Bone marrow (tissue), 2 donors: ENCODE results near the gene C17orf114.

Experiments used
- DNase-seq, 2 donors: peaks; one replicate each; lab custom pipeline; 2025; lab: John Stamatoyannopoulos, UW

Gene C17orf114

DNA sequence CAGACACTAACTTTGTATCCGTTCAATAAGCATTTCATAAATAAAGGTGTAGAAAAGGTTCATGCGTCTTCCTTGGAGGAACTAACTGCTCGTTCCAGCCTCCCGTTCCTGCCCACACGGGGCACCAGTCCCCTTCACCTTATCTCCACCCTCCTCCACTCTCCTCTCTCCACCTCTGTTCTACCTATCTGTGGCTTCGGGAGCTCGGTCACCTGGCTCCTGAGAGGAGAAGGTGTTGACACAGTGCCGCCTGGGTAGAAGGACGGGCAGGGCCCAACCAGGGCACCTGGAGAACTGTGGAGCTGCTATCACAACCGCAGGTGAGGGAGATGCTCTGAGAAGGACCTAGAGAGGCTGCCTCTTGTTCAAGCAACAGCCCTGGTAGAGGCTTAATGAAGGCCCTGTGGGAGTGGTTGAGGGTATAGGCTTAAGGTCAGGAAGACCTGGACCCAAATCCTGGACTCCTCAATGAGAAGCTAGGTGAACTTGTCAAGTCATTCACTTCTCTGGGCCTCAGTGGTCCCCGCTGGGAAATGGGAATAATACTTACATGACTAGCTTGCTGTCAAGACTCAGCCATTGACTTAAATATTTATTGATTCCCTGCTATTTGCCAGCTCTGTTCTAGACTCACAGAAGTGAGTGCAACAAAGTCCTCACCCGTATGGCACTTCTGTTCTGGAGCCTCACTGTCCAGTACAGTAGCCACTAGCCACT lies 21.4 kb upstream of the C17orf114 start:
- DNase-seq, result no peak

GRCh38 chr17:4822835-4823234 lies 20.7 kb upstream of the C17orf114 start:
- no peak for DNase-seq

DNA sequence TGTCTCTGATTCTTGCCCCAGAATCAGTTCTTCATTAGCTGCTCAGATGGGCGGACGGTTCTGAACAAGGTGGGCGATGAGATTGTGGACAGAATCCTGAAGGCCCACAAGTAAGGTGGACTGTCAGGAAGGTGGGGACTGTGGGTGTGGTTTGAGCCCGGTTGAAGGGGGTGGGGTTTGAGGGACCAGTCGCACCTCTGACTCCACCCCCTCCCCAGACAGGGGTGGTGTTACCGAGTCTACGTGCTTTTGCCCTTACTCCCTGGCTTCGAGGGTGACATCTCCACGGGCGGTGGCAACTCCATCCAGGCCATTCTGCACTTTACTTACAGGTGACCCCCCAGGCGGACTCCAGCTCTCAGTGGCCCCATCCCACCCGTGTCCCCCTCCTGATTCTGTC lies 16.1 kb upstream of the C17orf114 start:
- DNase-seq, result no peak

DNA sequence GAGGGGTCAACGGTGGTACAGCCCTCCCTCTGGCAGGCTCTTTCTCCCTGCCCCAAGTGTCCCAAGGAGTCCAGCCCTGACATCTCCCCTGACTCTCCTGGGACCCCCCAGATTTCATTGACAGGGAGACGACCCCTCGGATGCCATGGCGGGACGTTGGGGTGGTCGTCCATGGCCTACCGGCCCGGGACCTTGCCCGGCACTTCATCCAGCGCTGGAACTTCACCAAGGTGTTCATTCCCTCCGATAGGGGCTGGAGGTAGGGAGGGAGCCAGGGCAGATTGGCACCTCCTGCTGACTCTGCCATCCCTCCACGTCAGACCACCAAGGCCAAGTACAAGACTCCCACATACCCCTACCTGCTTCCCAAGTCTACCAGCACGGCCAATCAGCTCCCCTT lies 14.7 kb upstream of the C17orf114 start:
- no peak for DNase-seq

DNA sequence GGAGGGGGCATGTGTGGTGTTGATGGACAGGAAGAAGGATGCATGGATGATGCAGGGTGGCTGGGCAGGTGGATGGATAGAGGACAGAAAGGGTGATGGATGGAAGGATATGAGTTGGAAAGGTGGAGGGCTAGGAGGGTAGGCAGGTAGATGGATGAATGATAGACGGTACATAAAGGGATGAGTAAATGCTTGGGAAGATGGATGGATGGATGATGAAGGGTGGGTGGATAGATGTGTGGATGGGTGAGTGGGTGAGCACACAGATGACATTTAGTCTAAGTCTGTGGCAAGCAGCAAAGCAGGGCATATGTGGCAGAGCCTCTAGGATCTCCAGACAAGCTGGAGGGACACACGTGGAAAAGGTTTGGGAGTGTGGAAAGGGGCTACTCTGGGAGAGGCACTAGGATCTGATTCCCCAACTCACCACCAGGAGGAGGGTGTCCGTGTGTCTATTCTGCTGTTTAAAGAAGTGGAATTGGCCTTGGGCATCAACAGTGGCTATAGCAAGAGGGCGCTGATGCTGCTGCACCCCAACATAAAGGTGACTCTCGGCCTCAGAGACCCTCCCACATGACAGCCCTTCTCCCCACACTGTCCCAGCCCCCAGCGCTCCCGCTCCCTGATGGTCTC lies 13.0 kb upstream of the C17orf114 start:
- no peak for DNase-seq

- no peak for DNase-seq
Observed at GRCh38 chr17:4812690-4813089, 10.6 kb upstream of the C17orf114 start.

GRCh38 chr17:4811471-4811870 lies 9.3 kb upstream of the C17orf114 start:
- no peak for DNase-seq

DNA sequence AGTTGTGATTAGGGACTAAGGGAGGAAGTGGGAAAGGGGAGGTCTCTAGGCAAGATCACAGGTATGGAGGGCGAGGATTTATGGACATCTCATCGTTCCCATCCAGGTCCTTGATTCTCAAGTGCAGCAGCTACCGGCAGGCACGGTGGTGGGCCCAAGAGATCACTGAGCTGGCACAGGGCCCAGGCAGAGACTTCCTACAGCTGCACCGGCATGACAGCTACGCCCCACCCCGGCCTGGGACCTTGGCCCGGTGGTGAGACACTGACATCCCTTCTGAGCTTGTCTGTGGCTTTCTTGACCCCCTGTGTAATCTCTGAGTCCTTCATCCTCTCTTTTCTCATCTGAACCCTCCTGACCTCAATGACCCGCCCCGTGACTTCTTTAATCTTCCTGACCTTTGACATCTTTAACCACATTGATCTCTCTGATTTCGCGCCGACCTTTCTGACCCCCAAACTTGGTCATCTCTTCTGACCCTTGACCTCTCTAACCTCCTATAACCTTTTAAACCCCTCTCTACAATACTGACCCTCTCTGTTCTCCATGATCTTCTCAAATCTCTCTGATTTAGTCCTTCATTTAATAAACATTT lies 8.7 kb upstream of the C17orf114 start:
- DNase-seq, result no peak

DNA sequence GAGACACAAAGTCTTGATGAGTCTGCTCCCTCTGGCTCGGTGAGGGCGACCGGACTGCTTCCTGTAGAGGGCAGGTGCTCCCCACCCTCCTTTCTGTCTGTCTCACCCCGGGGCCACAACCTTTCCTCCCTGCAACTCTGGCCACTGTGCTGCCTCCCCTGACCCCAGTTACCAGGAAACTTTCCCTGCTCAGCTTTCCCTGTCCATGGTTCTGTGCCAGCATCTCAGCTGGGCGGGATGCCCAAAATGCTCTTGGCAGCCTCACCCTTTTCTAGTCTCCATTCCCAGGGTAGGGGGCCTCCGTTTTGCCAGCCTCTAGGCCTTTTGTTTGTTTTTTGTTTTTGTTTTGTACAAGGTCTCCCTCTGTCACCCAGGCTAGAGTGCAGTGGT lies 6.2 kb upstream of the C17orf114 start:
- no peak for DNase-seq

- DNase-seq, result no peak
Observed at GRCh38 chr17:4807605-4808377, 5.7 kb upstream of the C17orf114 start.

GRCh38 chr17:4806777-4807604 lies 4.9 kb upstream of the C17orf114 start, which contains the start of gene PLD2:
PLD2 (plus strand) TSS chr17:4807152; CDS start chr17:4807773, 621 bp downstream.
- DNase-seq, result peak; percentile 26 to 32

- no peak for DNase-seq
Observed at GRCh38 chr17:4806456-4806776, 4.3 kb upstream of the C17orf114 start.

DNA sequence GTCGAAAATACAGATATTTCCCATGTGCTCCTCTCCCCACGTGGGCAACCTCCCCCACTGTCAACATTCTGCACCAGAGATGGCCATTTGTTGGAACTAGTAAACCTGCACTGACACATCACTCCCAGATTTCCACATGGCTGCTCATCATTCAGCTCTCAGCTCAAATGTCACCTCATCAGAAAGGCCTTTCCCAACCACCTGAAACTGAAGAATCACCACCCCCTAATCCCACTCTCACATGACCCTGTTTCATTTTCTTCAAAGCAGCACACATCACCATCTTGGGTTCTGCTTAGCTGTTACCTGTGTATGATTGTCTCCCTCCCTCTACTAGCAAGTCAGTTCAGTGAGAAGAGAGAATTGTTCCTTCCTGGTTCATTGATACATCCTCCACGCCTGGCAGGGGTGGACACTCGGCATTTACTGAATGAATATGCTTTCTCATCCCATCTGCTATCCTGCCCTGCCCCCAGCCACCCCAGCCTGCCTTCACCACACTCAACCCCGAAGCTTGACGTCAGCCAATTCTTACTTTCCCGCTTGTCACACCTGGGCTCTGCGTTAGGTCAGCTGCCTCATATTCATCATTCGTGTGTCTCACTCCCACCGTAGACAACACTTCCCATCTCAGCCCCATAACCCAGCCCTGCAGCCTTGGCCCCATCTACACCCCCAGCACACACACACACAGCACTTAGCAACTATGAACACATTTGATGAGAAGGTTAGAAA lies 1.5 kb downstream of the C17orf114 start:
- no peak for DNase-seq

DNA sequence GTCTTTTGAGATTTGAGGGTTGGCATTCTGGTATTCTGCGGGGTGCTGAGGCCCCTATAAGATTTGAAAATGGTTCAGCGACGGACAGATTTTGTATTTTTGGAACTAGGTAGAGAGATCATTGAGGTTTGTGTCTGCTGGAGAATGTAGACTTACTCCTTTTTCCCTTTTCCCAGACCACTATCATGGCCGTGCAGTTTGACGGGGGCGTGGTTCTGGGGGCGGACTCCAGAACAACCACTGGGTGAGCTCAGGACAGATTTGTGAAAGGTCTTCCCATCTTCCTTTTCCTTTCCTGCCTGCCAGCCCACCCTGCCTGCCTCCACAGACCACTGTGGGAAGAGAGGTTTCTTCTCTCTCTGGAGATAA lies 5.6 kb downstream of the C17orf114 start:
- no peak for DNase-seq

GRCh38 chr17:4795168-4795567 lies 7.0 kb downstream of the C17orf114 start:
- DNase-seq, result no peak

DNA sequence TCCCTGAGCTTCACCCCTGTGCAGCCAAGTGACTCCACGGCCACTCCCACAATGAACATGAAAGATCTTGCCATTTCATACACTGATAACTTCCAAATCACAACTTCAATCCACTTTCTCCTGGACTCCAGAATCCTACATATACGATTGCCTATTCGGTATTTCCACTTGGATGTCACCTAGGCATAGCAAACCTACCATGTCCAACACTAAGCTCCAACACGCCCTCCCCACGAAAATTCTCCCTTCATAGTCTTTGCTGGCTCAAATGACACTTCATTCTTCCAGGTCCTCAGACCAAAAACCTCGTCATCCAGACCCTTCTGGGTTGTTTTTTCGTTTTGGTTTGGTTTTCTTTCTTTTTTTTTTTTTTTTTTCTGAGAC lies 11.4 kb downstream of the C17orf114 start:
- no peak for DNase-seq

GRCh38 chr17:4789951-4790704 lies 12.0 kb downstream of the C17orf114 start:
- peak; percentile 81 to 92 for DNase-seq

GRCh38 chr17:4789701-4789950 lies 12.5 kb downstream of the C17orf114 start:
- DNase-seq, result no peak

GRCh38 chr17:4788807-4789700 lies 13.1 kb downstream of the C17orf114 start, which contains the start of gene GLTPD2:
GLTPD2 (plus strand) TSS chr17:4788964; CDS start chr17:4789012, 48 bp downstream.
- DNase-seq, result no peak
